ENCODE measurements around the gene C1orf50. TPM values are rescaled to one million over a fixed set of nuclear protein-coding genes. Genes with fewer than 3 reads are reported as not detected.

C1orf50 gene
- total and polyA plus RNA-seq, 2 experiments from 2014 or later: 7.3 to 22.1 TPM

DNA sequence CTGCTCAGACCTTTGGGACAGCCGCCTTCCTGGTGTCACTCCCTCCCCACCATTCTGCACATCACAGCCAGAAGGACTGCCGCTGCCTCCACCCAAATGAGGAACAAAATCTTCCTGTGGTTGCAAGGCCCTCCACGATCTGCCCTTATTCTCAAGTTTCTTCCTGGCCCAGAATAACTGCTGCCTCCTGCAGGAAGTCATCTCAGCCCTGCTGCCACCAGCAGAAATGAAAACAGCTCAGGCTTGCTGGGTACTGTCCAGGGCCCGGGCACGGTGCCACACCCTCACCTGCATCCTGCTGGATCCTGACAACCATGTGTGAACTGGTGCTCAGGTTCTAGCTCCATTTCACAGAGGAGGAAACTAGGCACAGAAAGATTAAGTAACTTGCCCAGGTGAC is 29.8 kb upstream of the C1orf50 start:
- Histone ChIP-seq H3K27me3 (no peaks in the 10 kb centered on the region), H3K4me3 (no peak overlapping the region), H3K27ac (no peak overlapping the region), H3K4me1 (ENCODE audit: low read depth) (peaks cover 14% of the 10 kb centered on the region), H3K36me3 (no peaks in the 10 kb centered on the region), H3K9me3 (ENCODE audit: low read depth) (no peaks in the 10 kb centered on the region)
- TF ChIP-seq, protein P1, sequence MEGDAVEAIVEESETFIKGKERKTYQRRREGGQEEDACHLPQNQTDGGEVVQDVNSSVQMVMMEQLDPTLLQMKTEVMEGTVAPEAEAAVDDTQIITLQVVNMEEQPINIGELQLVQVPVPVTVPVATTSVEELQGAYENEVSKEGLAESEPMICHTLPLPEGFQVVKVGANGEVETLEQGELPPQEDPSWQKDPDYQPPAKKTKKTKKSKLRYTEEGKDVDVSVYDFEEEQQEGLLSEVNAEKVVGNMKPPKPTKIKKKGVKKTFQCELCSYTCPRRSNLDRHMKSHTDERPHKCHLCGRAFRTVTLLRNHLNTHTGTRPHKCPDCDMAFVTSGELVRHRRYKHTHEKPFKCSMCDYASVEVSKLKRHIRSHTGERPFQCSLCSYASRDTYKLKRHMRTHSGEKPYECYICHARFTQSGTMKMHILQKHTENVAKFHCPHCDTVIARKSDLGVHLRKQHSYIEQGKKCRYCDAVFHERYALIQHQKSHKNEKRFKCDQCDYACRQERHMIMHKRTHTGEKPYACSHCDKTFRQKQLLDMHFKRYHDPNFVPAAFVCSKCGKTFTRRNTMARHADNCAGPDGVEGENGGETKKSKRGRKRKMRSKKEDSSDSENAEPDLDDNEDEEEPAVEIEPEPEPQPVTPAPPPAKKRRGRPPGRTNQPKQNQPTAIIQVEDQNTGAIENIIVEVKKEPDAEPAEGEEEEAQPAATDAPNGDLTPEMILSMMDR (IDR thresholded peaks at IDR 0.05; ENCODE audit: low read depth, low read length): no peak
- no peak for DNase-seq (ENCODE audit: low read depth in 1 of 2, low spot score in 1 of 2)

DNA sequence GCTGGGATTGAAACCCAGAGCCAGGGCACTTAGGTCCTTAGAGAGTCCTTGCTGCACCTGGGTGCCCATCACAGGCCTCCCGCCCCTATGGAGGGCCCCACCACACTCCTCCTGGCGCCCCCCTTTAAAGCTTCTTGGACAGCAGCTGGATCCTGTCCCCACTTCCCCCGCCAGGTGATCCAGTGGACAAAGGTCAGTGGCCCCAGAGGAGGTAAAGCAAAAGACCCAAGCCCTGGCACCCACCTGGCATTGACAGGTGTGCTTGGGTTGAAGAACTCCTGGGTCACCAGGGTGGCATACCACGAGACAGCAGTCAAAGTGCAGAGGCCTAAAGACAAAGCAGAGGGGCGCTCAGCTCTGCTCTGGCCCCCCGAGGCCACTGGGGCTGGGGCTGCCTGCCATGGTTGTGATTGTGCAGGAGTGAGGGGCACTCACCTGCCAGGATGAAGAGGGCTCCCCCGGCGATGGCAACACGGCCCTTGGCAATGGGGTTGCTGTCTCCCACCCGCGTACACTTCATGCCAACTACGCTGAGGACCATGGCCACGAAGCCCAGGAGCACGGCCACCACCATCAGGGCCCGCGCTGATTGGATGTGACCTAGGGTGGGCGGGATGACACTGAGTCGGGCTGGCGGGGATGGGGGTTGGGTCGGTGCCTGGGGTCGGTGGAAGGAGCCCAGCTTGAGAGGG is 28.9 kb upstream of the C1orf50 start:
- TF ChIP-seq, protein P1 (IDR thresholded peaks at IDR 0.05; ENCODE audit: low read depth, low read length): no peak
- Histone ChIP-seq H3K4me3 (no peak overlapping the region), H3K9me3 (ENCODE audit: low read depth) (no peaks in the 10 kb centered on the region), H3K27ac (no peak overlapping the region), H3K27me3 (no peaks in the 10 kb centered on the region), H3K36me3 (no peaks in the 10 kb centered on the region), H3K4me1 (ENCODE audit: low read depth) (peaks cover 14% of the 10 kb centered on the region)
- no peak for DNase-seq (ENCODE audit: low read depth in 1 of 2, low spot score in 1 of 2)

DNA sequence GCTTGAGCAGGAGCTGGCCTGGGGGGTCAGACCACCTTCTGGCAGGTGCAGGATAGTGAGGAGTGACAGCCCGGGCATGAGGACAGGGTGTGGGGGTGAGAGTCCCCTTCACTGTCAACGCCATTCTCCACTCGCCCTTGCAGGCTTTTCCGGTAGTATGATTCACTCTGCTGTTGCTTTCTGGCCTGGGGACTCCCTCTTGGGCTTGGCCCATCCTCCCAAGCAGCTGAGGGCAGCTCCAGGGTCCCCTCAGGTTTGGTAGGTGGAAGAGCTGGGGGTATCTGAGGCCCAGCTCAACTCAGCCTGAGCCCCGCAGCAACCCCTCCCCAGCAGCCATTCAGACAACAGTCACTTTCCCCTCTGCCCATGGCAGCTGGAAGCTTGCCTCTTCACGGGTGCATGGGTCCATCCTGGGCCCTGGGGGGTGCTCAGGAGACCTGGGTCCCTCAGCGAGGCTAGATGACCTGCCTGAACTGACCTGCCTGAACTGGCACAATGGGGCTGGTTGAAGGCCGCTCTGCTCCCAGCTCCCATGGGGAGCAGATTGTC is 28.3 kb upstream of the C1orf50 start:
- Histone ChIP-seq H3K36me3 (no peaks in the 10 kb centered on the region), H3K9me3 (ENCODE audit: low read depth) (no peaks in the 10 kb centered on the region), H3K27me3 (no peaks in the 10 kb centered on the region), H3K4me1 (ENCODE audit: low read depth) (peaks cover 14% of the 10 kb centered on the region), H3K27ac (no peak overlapping the region), H3K4me3 (no peak overlapping the region)
- no peak for DNase-seq (ENCODE audit: low read depth in 1 of 2, low spot score in 1 of 2)
- TF ChIP-seq, protein P1 (IDR thresholded peaks at IDR 0.05; ENCODE audit: low read depth, low read length): no peak

DNA sequence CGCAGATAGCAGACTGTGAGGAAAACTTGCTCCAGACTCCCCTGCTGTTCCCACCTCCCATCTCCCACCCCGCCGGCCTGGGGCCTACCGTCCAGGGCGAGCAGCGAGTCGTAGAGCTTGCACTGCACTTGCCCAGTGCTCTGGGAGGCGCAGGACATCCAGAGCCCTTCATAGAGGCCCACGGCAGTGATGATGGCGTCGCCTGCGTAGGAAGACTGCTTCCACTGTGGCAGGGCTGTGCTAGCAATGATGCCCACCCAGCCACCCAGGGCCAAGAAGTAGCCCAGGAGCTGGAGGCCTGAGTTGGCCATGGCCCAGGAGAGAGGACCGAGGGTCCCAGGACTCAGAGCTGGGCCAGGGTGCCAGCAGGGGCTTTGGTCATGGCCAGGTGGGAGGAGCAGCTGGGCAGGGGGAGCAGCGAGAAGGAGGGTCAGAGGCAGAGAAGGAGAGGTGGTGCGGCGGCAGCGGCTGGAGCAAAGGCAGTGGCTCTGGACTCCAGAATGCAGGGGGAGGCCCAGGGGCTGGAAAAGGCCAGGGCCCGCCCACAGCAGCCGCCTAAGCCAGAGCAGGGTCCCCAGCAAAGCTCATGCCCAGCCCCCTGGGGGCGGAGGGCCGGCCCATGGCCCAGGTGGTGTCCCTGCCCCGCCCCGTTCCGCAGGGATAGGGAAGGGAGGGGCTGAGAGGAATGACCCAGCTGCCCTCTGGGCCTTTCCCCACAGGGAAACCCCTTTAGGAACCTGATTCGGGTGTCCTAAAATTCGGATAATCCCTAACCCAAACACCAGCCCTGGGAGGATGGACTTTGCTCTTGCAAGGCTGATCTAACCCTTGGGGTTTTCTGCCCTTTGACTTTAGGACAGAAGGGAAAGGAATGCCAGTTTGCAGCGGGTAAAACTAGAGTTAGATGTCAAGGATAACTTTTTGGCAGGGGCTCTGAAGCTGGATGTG is 27.0 kb upstream of the C1orf50 start, which contains the start of gene CLDN19:
Gene CLDN19, minus strand, starts transcription at position 484 of the 948 bp plus-strand sequence. Its CDS starts 173 bp downstream, at position 311.
- TF ChIP-seq, protein P1 (IDR thresholded peaks at IDR 0.05; ENCODE audit: low read depth, low read length): no peak
- peak in 1 of 2 donors; percentile 72 for DNase-seq (ENCODE audit: low read depth in 1 of 2, low spot score in 1 of 2)
- H3K4me1 ChIP-seq (ENCODE audit: low read depth): peaks cover 14% of the 10 kb centered on the region
- no peaks in the 10 kb centered on the region for H3K27me3 ChIP-seq
- no peak within 1 kb of the TSS for H3K27ac ChIP-seq
- no peaks in the 10 kb centered on the region for H3K9me3 ChIP-seq (ENCODE audit: low read depth)
- H3K4me3 ChIP-seq: no peak within 1 kb of the TSS
- H3K36me3 ChIP-seq: no peaks in the 10 kb centered on the region

DNA sequence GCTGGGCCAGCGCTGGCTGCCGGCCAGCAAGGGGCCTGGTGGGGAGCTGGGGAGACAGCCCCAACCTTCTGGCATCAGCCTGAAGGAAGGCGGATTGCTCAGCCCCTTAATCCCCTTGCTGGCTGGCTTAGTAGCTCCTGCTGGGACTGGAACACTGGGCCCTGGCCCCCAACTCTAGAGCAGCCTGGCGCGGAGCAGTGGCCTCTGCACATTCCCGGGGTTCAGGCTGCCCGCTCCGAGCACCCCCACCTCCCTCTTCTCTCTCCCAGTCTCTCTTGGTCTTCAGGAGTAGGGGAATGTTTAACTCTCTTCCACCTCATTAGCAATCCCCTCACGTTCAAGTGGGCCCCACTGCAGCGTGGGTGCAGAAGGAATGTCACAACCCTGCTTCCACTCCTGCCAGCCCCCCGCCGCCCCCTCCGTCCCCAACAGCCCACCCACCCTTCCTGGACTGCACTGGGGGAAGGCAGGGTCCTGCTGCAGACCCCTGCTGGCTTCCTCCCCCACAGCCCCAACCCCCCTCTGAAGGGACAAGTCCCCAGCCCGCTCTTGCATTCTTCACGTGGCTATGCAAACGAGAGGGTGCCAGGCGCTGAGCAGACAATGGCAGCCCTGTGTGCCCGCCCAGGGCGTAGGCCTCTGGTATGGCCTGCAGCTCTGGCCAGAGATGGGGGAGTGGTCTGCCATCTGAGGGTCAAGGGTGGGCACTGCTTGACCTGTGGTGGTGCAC is 26.0 kb upstream of the C1orf50 start:
- Histone ChIP-seq H3K36me3 (peaks cover 4% of the 10 kb centered on the region), H3K27me3 (no peaks in the 10 kb centered on the region), H3K4me3 (no peak overlapping the region), H3K9me3 (ENCODE audit: low read depth) (no peaks in the 10 kb centered on the region), H3K4me1 (ENCODE audit: low read depth) (peaks cover 14% of the 10 kb centered on the region), H3K27ac (no peak overlapping the region)
- TF ChIP-seq, protein P1 (IDR thresholded peaks at IDR 0.05; ENCODE audit: low read depth, low read length): no peak
- no peak for DNase-seq (ENCODE audit: low read depth in 1 of 2, low spot score in 1 of 2)
